GM21367 (cell line): ENCODE measurements around the gene GPR107.

Experiments used
- ATAC-seq: cut with Tn5 transposase; IDR thresholded peaks from one replicate; pipeline ENCODE4 v1.9.1; 2021; ENCODE audit not compliant: unreplicated experiment

GPR107 gene

DNA sequence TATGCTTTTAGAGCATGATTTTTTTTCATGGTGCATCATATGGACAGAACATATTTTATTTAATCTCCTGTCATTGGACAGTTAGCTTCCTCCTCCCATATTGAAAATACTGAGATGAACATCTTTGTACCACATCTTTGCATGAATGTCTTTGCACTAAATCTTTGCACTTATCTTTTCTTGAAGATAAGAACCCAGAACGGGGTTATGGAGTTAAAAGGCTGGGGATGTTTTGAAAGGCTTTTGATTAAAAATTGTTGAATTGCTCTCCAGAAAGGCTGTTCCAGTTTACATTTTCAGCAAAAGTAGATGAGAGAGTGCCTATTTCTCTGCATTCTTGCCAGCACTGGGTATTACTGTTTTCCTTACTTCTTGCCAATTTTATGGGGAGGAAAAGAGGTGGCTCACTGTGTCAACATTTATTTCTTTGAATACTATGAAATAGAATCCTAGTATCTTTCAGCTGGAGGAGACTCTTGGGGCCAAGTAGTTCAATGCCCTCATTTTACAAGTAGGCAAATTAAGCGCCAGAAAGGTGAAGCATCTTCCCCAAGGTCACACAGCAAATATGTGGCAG lies 125.7 kb downstream of the GPR107 start:
- ATAC-seq = no peak

- ATAC-seq = no peak
Observed at GRCh38 chr9:130180516-130180915, 126.8 kb downstream of the GPR107 start.

DNA sequence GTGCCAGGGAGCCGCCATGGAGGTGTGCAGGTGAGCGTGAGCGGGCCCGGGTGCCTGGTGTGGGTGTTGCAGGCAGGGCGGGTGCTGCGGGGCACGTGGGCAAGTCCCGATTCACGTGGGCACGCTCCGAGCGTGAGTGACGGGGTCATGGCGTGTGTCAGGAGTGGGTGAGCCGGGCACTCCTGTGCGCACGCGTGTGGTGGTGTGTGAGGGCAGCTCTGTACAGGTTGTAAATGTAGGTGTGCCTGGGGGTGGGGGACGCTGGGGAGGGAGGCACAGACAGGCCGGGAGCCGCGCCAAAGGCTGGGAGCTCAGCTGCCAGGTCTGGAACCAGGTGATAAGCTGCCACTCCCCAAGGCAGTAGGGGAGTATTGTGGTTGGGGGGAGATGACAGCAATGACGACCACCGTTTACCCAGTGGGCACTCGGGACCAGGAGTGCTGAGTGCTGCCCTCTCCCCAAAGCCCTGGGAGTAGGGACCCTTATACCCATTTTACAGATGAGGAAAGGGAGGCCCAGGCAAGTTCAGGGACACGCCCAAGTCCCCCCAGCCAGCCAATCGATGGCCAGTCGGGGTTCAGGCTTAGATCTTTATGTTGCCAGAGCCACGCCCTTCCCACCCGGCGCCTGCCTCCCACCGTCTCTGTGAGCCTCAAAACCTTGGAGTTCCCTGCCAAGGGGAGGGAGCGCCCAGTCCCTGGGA lies 128.1 kb downstream of the GPR107 start:
- ATAC-seq = no peak

- no peak for ATAC-seq
Observed at GRCh38 chr9:130182381-130182909, 128.7 kb downstream of the GPR107 start.

DNA sequence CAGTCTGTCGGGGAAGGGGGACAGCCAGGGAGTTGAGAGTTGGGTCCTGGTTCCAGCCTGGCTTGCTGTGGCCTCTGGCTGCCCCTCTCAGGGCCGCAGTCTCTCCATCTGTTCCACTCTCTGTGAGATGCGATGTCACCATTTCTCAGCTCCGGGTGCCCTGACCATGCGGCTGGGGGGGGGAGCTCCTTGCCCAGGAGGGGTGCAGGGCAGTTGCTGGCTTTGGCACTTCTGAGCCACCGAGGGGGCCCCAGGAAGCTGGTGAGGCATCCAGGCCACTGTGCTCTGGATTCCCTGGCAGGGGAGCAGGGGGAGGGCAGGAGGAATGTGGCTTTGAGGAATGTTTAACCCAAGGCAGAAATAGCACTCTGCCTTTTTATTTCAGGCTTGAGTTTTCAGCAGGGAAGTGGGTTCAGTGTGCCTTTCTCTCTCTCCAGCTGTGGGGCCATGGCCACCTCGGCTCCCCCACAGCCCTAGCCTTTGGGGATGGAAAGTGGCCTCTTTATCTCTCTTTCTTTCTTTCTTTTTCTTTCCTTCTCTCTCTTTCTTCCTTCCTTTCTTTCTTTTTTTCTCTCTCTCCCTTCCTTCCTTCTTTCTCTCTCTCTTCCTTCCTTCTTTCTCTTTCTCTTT lies 129.5 kb downstream of the GPR107 start:
- no peak for ATAC-seq

DNA sequence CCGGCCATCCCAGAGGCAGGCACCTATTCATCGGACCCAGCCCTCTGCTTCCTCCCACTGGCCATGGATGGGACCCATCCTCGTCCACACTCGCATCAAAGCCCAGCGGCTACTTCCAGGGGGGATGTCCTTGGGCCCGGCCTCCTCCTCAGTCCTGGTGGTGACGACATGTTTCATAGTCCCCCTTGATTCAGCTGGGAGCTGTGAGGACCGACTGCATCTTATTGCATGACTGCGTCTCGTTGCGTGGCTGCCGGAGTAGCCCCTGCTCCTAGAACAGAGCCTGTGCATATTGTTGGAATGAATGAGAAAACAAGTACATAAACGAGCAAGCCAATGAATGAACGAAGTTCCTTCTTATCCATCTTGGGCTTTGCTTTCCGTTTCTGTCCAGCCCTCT lies 131.3 kb downstream of the GPR107 start:
- no peak for ATAC-seq

DNA sequence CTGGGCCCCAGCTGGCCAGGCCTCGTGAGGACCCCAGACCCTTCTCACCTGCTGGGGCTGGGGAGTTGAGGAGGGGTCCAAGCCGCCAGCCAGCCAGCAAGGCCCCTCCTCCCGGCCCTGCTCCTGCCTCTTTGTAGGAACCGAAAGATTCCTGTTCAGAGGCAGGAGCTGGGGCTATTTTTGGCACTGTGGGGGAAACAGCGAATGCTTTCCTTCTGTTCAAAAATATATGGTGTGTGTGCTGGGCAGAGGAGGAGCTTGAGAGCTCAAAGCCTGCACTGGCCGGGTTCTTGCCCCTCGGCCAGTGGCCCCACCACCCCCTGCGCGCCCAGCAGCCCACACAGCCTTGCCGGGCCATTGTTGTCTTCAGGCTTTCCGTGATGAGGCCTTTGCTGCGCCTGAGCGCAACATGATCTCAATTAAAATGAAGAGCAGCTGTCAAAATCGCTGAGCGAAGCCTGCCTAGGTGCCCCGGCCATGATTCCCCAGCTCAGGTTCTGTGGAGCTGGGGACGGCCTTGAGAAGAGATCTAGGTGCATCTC lies 131.9 kb downstream of the GPR107 start:
- ATAC-seq = no peak

DNA sequence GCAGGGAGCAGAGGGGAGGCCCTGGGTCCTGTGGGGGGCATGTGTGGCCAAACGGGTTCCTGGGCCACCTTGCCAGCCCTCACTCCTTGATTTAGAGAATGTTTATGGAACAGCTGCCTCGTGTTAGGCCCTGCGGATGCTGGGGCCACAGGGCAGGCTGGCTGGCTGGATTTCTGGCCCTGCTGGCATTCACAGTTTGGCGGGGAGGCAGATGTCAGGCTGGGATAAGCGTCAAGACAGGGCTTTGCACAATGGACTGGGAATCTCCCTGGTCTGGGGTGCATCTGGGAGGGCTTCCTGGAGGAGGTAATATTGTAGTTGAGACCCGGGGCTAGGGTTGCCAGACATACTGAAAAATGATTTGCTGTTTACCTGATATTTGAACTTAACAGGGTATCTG lies 132.3 kb downstream of the GPR107 start:
- ATAC-seq = no peak

GRCh38 chr9:130186839-130187522 lies 133.3 kb downstream of the GPR107 start:
- no peak for ATAC-seq

- no peak for ATAC-seq
Observed at GRCh38 chr9:130187523-130187846, 133.8 kb downstream of the GPR107 start.

DNA sequence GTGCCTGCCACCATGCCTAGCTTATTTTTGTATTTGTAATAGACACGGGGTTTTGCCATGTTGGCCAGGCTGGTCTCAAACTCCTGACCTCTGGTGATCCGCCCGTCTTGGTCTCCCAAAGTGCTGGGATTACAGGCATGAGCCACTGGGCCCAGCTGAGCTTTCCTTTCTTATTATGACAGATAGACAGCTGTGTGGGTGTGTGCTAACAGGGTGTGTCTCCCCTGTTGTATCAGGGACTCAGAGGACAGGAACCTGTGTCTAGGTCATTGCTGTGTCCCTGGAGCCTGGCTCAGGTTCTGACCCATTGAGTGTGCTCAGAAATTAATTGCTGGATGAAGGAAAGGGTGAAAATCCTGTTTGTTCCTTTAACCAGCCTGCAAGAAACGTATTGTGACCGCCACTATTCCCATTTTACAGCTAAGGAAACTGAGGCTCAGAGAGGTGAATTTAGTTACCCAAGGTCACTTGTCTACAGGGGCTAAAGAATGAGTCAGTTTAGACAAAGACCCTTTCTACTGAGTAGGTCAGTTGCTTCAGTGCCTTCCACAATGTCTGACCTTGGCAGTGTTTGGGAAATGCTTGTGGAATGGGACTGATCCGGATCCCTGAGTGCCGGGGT lies 135.3 kb downstream of the GPR107 start:
- no peak for ATAC-seq
